GM12878 (cell line): ENCODE results near the gene CLUH. TPM values are rescaled to one million over a fixed set of nuclear protein-coding genes. Genes with fewer than 3 reads are reported as not detected.

Source experiments
- ATAC-seq: fragments of 200-7000 bp; cut with Tn5 transposase; 3 replicates; pipeline ENCODE4 v1.9.1; 2020; ENCODE audit warnings: mild to moderate bottlenecking, moderate library complexity
- BruUV-seq: library from RNA; stranded (reverse); fragments of 400-500 nt; replicated peaks from 2 replicates; lab custom pipeline; 2021; lab: Mats Ljungman, UMichigan
- CTCF ChIA-PET: fragments of 300-600 bp; sonication (Branson Sonifier 250); formaldehyde crosslinking; extraction: SDS; loops from one replicate; lab custom pipeline; 2021; ENCODE audit warnings: inconsistent platforms; lab: Yijun Ruan, JAX
- POLR2A ChIA-PET: fragments of 350-600 bp; formaldehyde crosslinking; extraction: SDS; loops from one replicate; lab custom pipeline; 2021; ENCODE audit warnings: inconsistent platforms; lab: Charles Lee
- RAD21 ChIA-PET: fragments of 300-600 bp; sonication (Branson Sonifier 250); formaldehyde crosslinking; loops from one replicate; lab custom pipeline; 2023; ENCODE audit warnings: antibody characterized with exemption; ENCODE audit not compliant: unreplicated experiment; lab: Charles Lee
- SMC1A ChIA-PET: fragments of 300-600 bp; sonication (Branson Sonifier 250); formaldehyde crosslinking; loops from one replicate; lab custom pipeline; 2023; ENCODE audit not compliant: unreplicated experiment, uncharacterized antibody; lab: Charles Lee
- DNase-seq: peaks from one replicate; pipeline ENCODE4 v3.0.0-alpha.2; 2011; ENCODE audit warnings: low read depth, low spot score
- FAIRE-seq: peaks from 3 replicates; lab custom pipeline; 2011; peaks lifted over from hg19 to GRCh38; lab: Jason Lieb, UNC
- H2AFZ ChIP-seq: 2 replicates; pipeline ENCODE4 v1.6.0; 2011; ENCODE audit warnings: low read depth, low read length, control low read depth; ENCODE audit not compliant: control insufficient read depth
- H3K27ac ChIP-seq: 2 replicates; pipeline ENCODE4 v1.5.1; 2011; ENCODE audit warnings: control low read depth; ENCODE audit not compliant: control insufficient read depth, insufficient read depth
- H3K27me3 ChIP-seq, 2 experiments: replicated peaks in 1 of 2; 2 replicates each; pipeline versions ENCODE4 v1.6.0 to v1.6.1; 2011; ENCODE audit warnings: low read length in 1 of 2; ENCODE audit not compliant: control insufficient read depth in 2 of 2, insufficient read depth in 2 of 2
- H3K36me3 ChIP-seq, 2 experiments: 2 replicates each; pipeline ENCODE4 v1.5.1; 2011; ENCODE audit warnings: low read length in 1 of 2; ENCODE audit not compliant: control insufficient read depth in 2 of 2, insufficient read depth in 2 of 2
- H3K4me1 ChIP-seq: 2 replicates; pipeline ENCODE4 v1.6.1; 2011; ENCODE audit warnings: mild to moderate bottlenecking, low read length, moderate library complexity, mixed read lengths; ENCODE audit not compliant: control insufficient read depth, insufficient read depth
- H3K4me2 ChIP-seq: 2 replicates; pipeline ENCODE4 v1.6.0; 2011; ENCODE audit warnings: control low read depth; ENCODE audit not compliant: control insufficient read depth, insufficient read depth
- H3K4me3 ChIP-seq: fragments of 200-600 bp; sonication (generic); 2 replicates; pipeline ENCODE4 v1.5.1; 2016
- H3K79me2 ChIP-seq: 2 replicates; pipeline ENCODE4 v1.6.0; 2011; ENCODE audit warnings: low read length; ENCODE audit not compliant: control insufficient read depth, insufficient read depth
- H3K9ac ChIP-seq: 2 replicates; pipeline ENCODE4 v1.8.0; 2011; ENCODE audit warnings: low read length, control low read depth, mixed read lengths; ENCODE audit not compliant: control insufficient read depth, insufficient read depth
- H3K9me3 ChIP-seq: replicated peaks from 3 replicates; pipeline ENCODE4 v1.5.1; 2011; ENCODE audit warnings: mild to moderate bottlenecking, low read length; ENCODE audit not compliant: control insufficient read depth, insufficient read depth
- H4K20me1 ChIP-seq: 2 replicates; pipeline ENCODE4 v1.6.0; 2011; ENCODE audit not compliant: control insufficient read depth, insufficient read depth
- KDM1A ChIP-seq: fragments of 200-600 bp; sonication (generic); IDR thresholded peaks from 2 replicates; pipeline ENCODE4 v1.6.1; 2016; ENCODE audit warnings: borderline replicate concordance
- MTA3 ChIP-seq: IDR thresholded peaks from 2 replicates; pipeline ENCODE4 v1.6.1; 2012; ENCODE audit warnings: low read length, inconsistent platforms, borderline replicate concordance
- MXI1 ChIP-seq: fragments of 150-350 bp; IDR thresholded peaks from 2 replicates; pipeline ENCODE4 v1.6.1; 2011; ENCODE audit warnings: low read depth, mild to moderate bottlenecking, inconsistent platforms, low read length, improper control_type of control experiment
- NFYA ChIP-seq: IDR thresholded peaks from 2 replicates; pipeline ENCODE4 v1.6.1; 2011; ENCODE audit warnings: low read depth, mild to moderate bottlenecking, low read length, improper control_type of control experiment, borderline replicate concordance
- POLR2AphosphoS2 ChIP-seq: IDR thresholded peaks from 2 replicates; pipeline ENCODE4 v1.6.1; 2011; ENCODE audit warnings: low read depth, mild to moderate bottlenecking, low read length, improper control_type of control experiment, moderate library complexity
- TBL1XR1 ChIP-seq: IDR thresholded peaks from 2 replicates; pipeline ENCODE4 v1.6.1; 2012; ENCODE audit warnings: low read depth, low read length, improper control_type of control experiment
- WGBS: methylation state at CpG from one replicate; pipeline ENCODE4 v1.1.6; 2016; ENCODE audit warnings: low lambda C conversion rate; ENCODE audit not compliant: insufficient replicate concordance, insufficient coverage; ENCODE audit errors: missing lambda C conversion rate; 5-methylcytosine and 5-hydroxymethylcytosine counted together
- in situ Hi-C: fragments of 300-500 bp; cut with MboI; formaldehyde crosslinking; loops from 9 replicates; pipeline ENCODE4 v1.14.3; 2018; ENCODE audit warnings: mixed read lengths
- intact Hi-C: fragments of 100-400 bp; cut with micrococcal nuclease; formaldehyde crosslinking; loops from one replicate; pipeline ENCODE4 v1.14.2; 2022; ENCODE audit not compliant: unreplicated experiment
- polyA plus RNA-seq, 11 experiments: library from polyadenylated mRNA; depleted of rRNA in 4 of 11; unstranded in 6 of 11; stranded (reverse) in 5 of 11; fragments of >200 nt; fragmentation: Nextera tagmentation in 4 of 11; fragmentation: Illumina TruSeq in 1 of 11; extraction: Ambion mirVana in 4 of 11; extraction: Trizol in 1 of 11; gene quantifications; 1 replicate in 1 of 11; 2 replicates in 10 of 11; pipeline versions ENCODE4 v1.2.1 to v1.2.3, GENCODE V29; 2011 to 2016; ENCODE audit warnings: inconsistent platforms in 2 of 11, missing spikeins in 2 of 11, low read depth in 1 of 11
- total RNA-seq, 4 experiments: library from RNA; depleted of rRNA in 3 of 4; stranded (reverse); fragments of >200 nt in 3 of 4; fragmentation: Illumina TruSeq in 1 of 4; extraction: Trizol in 1 of 4; gene quantifications; 2 replicates each; pipeline versions ENCODE4 v1.2.1 to v1.2.3, GENCODE V29; 2013 to 2021
- TF ChIP-seq, protein P1 (sequence below): IDR thresholded peaks from 2 replicates; pipeline ENCODE4 v1.6.1; 2012; ENCODE audit warnings: low read depth, low read length, improper control_type of control experiment
- TF ChIP-seq, protein P2 (sequence below): IDR thresholded peaks from 2 replicates; pipeline ENCODE4 v1.6.1; 2011; ENCODE audit warnings: low read depth, low read length, improper control_type of control experiment, borderline replicate concordance

The CLUH gene
- total and polyA plus RNA-seq, 10 of the 15 experiments (the other 5 are each of a cell fraction or from before 2014, with no cell fraction given): 0.11 to 147 (median 60.2) TPM

DNA sequence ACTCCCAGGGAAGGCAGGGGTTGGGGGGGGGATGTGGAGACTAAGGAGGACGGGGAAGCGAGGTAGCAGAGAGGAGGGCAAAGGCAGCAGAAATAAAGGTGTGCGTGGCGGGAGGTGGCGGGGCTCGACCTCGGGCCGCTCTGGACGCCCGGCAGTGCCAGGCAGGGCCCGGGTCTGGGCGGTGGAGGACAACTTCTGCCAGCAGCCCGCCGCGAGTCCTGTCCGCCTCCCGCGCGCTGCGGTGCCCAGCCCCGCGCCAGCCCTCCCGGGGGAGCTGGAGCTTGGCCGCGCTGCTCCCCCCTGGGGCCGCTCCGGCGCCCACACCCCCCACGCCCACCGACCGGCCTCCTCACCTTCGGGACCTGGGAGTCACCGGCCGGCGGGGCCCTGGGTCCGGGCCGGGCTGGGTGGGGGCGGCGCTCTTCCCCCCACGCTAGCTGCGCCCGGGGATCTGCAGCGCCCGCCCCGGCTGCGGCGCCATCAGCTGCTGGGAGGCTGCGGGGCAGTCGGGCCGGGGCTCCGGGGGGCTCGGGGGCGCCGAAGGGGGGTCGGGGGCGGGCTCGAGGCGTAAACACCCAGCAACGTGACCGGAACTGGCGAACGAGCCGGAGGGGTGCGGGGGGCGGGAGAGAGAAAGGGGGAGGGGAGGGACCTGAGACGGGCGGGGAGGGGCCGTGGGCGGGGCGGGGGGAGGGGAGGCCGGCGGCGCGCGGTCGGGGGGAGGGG, 37.7 kb upstream of the CLUH start, which contains the start of gene CCDC92B:
Gene CCDC92B, minus strand, starts transcription at position 595 of the 726 bp plus-strand sequence. CDS start 14,507 bp downstream, outside the sequence.
- CTCF ChIA-PET: no interaction called here

More for the DNA sequence above, 37.7 kb upstream of the CLUH start, which contains the start of gene CCDC92B:
- RAD21 ChIA-PET: no interaction called here
- TF ChIP-seq KDM1A: no peak
- no peak for TF ChIP-seq TBL1XR1
- no peak for TF ChIP-seq POLR2AphosphoS2
- no peak for TF ChIP-seq MTA3
- TF ChIP-seq, protein P1, sequence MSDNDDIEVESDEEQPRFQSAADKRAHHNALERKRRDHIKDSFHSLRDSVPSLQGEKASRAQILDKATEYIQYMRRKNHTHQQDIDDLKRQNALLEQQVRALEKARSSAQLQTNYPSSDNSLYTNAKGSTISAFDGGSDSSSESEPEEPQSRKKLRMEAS: no peak
- TF ChIP-seq MXI1: no peak
- no peak for TF ChIP-seq NFYA
- TF ChIP-seq, protein P2, sequence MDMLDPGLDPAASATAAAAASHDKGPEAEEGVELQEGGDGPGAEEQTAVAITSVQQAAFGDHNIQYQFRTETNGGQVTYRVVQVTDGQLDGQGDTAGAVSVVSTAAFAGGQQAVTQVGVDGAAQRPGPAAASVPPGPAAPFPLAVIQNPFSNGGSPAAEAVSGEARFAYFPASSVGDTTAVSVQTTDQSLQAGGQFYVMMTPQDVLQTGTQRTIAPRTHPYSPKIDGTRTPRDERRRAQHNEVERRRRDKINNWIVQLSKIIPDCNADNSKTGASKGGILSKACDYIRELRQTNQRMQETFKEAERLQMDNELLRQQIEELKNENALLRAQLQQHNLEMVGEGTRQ: no peak
- TF ChIP-seq, all 136 proteins: peak for 0
- BruUV-seq: no TSS peak
- H3K27me3 ChIP-seq: peaks cover 0 to 3% of the 10 kb centered on the region in 2 experiments; a peak in 2 of 4 replicates
- no peaks in the 10 kb centered on the region for H3K9me3 ChIP-seq
- FAIRE-seq (no peak), ATAC-seq (no peak), DNase-seq (no peak)
- H3K4me1 ChIP-seq: no peaks in the 10 kb centered on the region
- no peaks in the 10 kb centered on the region for H3K79me2 ChIP-seq
- H4K20me1 ChIP-seq: 0 out of 2 replicates have a peak, but pooled peaks cover 3% of the 10 kb centered on the region
- intact Hi-C loops (no loop called here), in situ Hi-C loops (no loop called here)
- ChIA-PET POLR2A (no interaction called here), SMC1A (no interaction called here)
- H3K9ac ChIP-seq: no peak within 1 kb of the TSS
- H2AFZ ChIP-seq: no peak within 1 kb of the TSS
- no peak within 1 kb of the TSS for H3K4me3 ChIP-seq
- H3K4me2 ChIP-seq: 0 out of 2 replicates have a peak within 1 kb of the TSS, but pooled peaks have one; percentile 26
- 8% methylated on average over 13 of the region's 76 CpGs for WGBS
- H3K27ac ChIP-seq: no peak within 1 kb of the TSS
- no peaks in the 10 kb centered on the region for H3K36me3 ChIP-seq
